Panc1 (cell line): ENCODE measurements around the gene SDR9C7. TPM values are rescaled to one million over a fixed set of nuclear protein-coding genes. Genes with fewer than 3 reads are reported as not detected.

Experiments used
- ATAC-seq: fragments of 200-7000 bp; cut with Tn5 transposase; 2 replicates; pipeline ENCODE4 v1.9.1; 2020; ENCODE audit warnings: mild to moderate bottlenecking, moderate library complexity
- BruUV-seq: library from RNA; stranded (reverse); fragments of 400-500 nt; replicated peaks from 2 replicates; lab custom pipeline; 2021; lab: Mats Ljungman, UMichigan
- CTCF ChIA-PET: fragments of 300-600 bp; sonication (Branson Sonifier 250); formaldehyde crosslinking; loops from one replicate; lab custom pipeline; 2022; ENCODE audit warnings: antibody characterized with exemption; lab: Charles Lee
- POLR2A ChIA-PET: fragments of 300-600 bp; sonication (Branson Sonifier 250); formaldehyde crosslinking; loops from one replicate; lab custom pipeline; 2022; ENCODE audit warnings: antibody characterized with exemption; lab: Charles Lee
- DNase-seq: peaks from one replicate; pipeline ENCODE4 v3.0.0-alpha.2; 2010; ENCODE audit warnings: low read depth, low spot score
- H3K27ac ChIP-seq: 2 replicates; pipeline ENCODE4 v1.5.1; 2011; ENCODE audit warnings: mild to moderate bottlenecking, low read length, inconsistent platforms
- H3K27me3 ChIP-seq: fragments of 200-500 bp; sonication (Bioruptor generic); 2 replicates; pipeline ENCODE4 v1.6.0; 2014; ENCODE audit warnings: low read length, inconsistent platforms; ENCODE audit not compliant: control insufficient read depth, insufficient read depth
- H3K36me3 ChIP-seq: fragments of 200-500 bp; sonication (Bioruptor generic); 2 replicates; pipeline ENCODE4 v1.5.1; 2014; ENCODE audit warnings: inconsistent platforms, mild to moderate bottlenecking, low read length, moderate library complexity; ENCODE audit not compliant: control insufficient read depth, insufficient read depth
- H3K4me1 ChIP-seq: 2 replicates; pipeline ENCODE4 v1.5.1; 2011; ENCODE audit warnings: inconsistent platforms, mild to moderate bottlenecking, low read length, moderate library complexity; ENCODE audit not compliant: control insufficient read depth, insufficient read depth
- H3K4me3 ChIP-seq, 2 experiments: 2 replicates each; pipeline ENCODE4 v1.5.1; 2011 to 2012; ENCODE audit warnings: low read depth in 2 of 2, low read length in 2 of 2, mild to moderate bottlenecking in 2 of 2, inconsistent platforms in 1 of 2, moderate library complexity in 1 of 2
- H3K9me3 ChIP-seq: fragments of 200-500 bp; sonication (Bioruptor generic); 2 replicates; pipeline ENCODE4 v1.5.1; 2014; ENCODE audit warnings: low read depth, mild to moderate bottlenecking, inconsistent platforms, low read length, moderate library complexity; ENCODE audit not compliant: control insufficient read depth, insufficient read depth
- POLR2AphosphoS5 ChIP-seq: IDR thresholded peaks from 2 replicates; pipeline ENCODE4 v1.6.1; 2012; ENCODE audit warnings: mild to moderate bottlenecking, low read depth, low read length, moderate library complexity
- SIN3A ChIP-seq: IDR thresholded peaks from 2 replicates; pipeline ENCODE4 v1.6.1; 2012; ENCODE audit warnings: low read depth, mild to moderate bottlenecking, low read length, moderate library complexity, borderline replicate concordance; ENCODE audit not compliant: insufficient read depth
- TCF7L2 ChIP-seq: IDR thresholded peaks from 2 replicates; pipeline ENCODE4 v1.6.1; 2011; ENCODE audit warnings: mild to moderate bottlenecking, low read depth, low read length, inconsistent platforms
- in situ Hi-C: cut with HindIII; loops from 2 replicates; pipeline ENCODE4 v1.10.0; 2016; ENCODE audit warnings: low sequenced_read_pairs, low pct_unique_long_range_greater_than_20kb
- intact Hi-C: fragments of 100-400 bp; cut with micrococcal nuclease; formaldehyde crosslinking; loops from one replicate; pipeline ENCODE4 v1.10.0; 2022; ENCODE audit not compliant: unreplicated experiment
- total RNA-seq: library from RNA; stranded (reverse); gene quantifications from one replicate; pipeline ENCODE4 v1.2.1, GENCODE V29; 2021; ENCODE audit not compliant: unreplicated experiment
- TF ChIP-seq, protein P1 (sequence below): fragments of 450-650 bp; IDR thresholded peaks from 2 replicates; pipeline ENCODE4 v1.5.1; 2017; ENCODE audit warnings: mild to moderate bottlenecking
- TF ChIP-seq, protein P2 (sequence below), 2 experiments: IDR thresholded peaks; 2 replicates each; pipeline ENCODE4 v1.6.1; 2011 to 2012; ENCODE audit warnings: low read depth in 2 of 2, control low read depth in 1 of 2, low read length in 1 of 2, mild to moderate bottlenecking in 1 of 2, moderate library complexity in 1 of 2; ENCODE audit not compliant: insufficient read depth in 1 of 2

The SDR9C7 gene
- total RNA-seq, 1 experiment from 2014 or later = not detected

DNA sequence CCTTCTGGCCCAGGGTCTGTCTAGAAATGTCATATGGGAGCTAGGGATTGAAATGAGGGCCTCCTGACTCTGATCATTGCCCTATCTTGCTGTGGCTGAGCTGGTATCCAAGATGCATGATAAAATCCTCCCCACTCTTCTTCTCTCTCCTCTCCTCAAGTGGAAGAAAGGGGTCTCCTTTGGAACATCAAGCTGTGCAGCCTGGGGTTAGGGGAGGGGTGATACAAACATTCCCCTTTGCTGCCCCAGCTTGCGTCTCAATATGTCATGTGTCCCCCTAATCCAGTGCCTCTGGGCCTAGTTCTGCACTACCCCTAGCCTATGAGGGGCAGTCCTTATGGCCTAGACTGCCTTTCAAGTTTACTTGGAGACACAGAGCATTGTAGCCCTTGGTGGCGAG is 14.7 kb upstream of the SDR9C7 start:
- ATAC-seq = no peak
- intact Hi-C loops = no loop called here
- in situ Hi-C loops = no loop called here
- TF ChIP-seq POLR2AphosphoS5 (no peak), TCF7L2 (no peak), SIN3A (no peak)
- TF ChIP-seq, protein P1, sequence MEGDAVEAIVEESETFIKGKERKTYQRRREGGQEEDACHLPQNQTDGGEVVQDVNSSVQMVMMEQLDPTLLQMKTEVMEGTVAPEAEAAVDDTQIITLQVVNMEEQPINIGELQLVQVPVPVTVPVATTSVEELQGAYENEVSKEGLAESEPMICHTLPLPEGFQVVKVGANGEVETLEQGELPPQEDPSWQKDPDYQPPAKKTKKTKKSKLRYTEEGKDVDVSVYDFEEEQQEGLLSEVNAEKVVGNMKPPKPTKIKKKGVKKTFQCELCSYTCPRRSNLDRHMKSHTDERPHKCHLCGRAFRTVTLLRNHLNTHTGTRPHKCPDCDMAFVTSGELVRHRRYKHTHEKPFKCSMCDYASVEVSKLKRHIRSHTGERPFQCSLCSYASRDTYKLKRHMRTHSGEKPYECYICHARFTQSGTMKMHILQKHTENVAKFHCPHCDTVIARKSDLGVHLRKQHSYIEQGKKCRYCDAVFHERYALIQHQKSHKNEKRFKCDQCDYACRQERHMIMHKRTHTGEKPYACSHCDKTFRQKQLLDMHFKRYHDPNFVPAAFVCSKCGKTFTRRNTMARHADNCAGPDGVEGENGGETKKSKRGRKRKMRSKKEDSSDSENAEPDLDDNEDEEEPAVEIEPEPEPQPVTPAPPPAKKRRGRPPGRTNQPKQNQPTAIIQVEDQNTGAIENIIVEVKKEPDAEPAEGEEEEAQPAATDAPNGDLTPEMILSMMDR = no peak
- TF ChIP-seq, protein P2, sequence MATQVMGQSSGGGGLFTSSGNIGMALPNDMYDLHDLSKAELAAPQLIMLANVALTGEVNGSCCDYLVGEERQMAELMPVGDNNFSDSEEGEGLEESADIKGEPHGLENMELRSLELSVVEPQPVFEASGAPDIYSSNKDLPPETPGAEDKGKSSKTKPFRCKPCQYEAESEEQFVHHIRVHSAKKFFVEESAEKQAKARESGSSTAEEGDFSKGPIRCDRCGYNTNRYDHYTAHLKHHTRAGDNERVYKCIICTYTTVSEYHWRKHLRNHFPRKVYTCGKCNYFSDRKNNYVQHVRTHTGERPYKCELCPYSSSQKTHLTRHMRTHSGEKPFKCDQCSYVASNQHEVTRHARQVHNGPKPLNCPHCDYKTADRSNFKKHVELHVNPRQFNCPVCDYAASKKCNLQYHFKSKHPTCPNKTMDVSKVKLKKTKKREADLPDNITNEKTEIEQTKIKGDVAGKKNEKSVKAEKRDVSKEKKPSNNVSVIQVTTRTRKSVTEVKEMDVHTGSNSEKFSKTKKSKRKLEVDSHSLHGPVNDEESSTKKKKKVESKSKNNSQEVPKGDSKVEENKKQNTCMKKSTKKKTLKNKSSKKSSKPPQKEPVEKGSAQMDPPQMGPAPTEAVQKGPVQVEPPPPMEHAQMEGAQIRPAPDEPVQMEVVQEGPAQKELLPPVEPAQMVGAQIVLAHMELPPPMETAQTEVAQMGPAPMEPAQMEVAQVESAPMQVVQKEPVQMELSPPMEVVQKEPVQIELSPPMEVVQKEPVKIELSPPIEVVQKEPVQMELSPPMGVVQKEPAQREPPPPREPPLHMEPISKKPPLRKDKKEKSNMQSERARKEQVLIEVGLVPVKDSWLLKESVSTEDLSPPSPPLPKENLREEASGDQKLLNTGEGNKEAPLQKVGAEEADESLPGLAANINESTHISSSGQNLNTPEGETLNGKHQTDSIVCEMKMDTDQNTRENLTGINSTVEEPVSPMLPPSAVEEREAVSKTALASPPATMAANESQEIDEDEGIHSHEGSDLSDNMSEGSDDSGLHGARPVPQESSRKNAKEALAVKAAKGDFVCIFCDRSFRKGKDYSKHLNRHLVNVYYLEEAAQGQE (IDR thresholded peaks at IDR 0.05; ENCODE audit: insufficient read depth in 1 of 2, low read depth in 2 of 2, low read length in 1 of 2) = no peak
- POLR2A ChIA-PET = no interaction called here
- no peaks in the 10 kb centered on the region for H3K36me3 ChIP-seq
- BruUV-seq = no TSS peak
- H3K27ac ChIP-seq = no peak overlapping the region
- no peaks in the 10 kb centered on the region for H3K9me3 ChIP-seq
- H3K4me1 ChIP-seq = no peaks in the 10 kb centered on the region
- DNase-seq = no peak
- H3K27me3 ChIP-seq = no peaks in the 10 kb centered on the region
- no peak overlapping the region for H3K4me3 ChIP-seq
- CTCF ChIA-PET = no interaction called here

DNA sequence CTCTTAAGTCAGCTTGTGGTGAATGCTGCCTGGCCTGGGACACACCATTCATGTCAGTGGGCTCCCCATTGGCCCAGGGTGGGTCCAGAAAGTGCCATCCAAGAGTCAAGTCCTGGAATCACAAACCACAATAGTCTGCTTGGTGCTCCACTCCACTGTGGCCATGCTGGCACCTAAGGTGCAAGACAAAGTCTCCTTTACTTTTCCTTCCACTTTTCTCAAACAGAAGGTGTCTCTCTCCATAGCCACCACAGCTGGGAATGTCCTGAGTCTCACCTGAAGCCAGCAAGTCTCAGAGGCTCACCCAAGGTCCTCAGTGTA is 14.2 kb upstream of the SDR9C7 start:
- Histone ChIP-seq H3K4me1 (no peaks in the 10 kb centered on the region), H3K27ac (no peak overlapping the region), H3K9me3 (no peaks in the 10 kb centered on the region), H3K36me3 (no peaks in the 10 kb centered on the region), H3K4me3 (no peak overlapping the region), H3K27me3 (no peaks in the 10 kb centered on the region)
- no peak for DNase-seq
- no peak for ATAC-seq
- TF ChIP-seq, protein P2 (IDR thresholded peaks at IDR 0.05; ENCODE audit: insufficient read depth in 1 of 2, low read depth in 2 of 2, low read length in 1 of 2) = no peak
- TF ChIP-seq SIN3A (no peak), TCF7L2 (no peak), POLR2AphosphoS5 (no peak)
- TF ChIP-seq, protein P1 = no peak
- ChIA-PET POLR2A (no interaction called here), CTCF (no interaction called here)
- in situ Hi-C loops = no loop called here
- BruUV-seq = no TSS peak
- intact Hi-C loops = no loop called here
